C4-2B (cell line): ENCODE data around the gene CTNNA3.

Experiments used
- ZFX ChIP-seq: fragments of 450-650 bp; IDR thresholded peaks from 2 replicates; pipeline ENCODE4 v1.6.1; 2017
- TF ChIP-seq, protein P1 (sequence below): fragments of 450-650 bp; conservative IDR thresholded peaks from 2 replicates; pipeline ENCODE4 v1.5.1; 2017; ENCODE audit warnings: mild to moderate bottlenecking

DNA sequence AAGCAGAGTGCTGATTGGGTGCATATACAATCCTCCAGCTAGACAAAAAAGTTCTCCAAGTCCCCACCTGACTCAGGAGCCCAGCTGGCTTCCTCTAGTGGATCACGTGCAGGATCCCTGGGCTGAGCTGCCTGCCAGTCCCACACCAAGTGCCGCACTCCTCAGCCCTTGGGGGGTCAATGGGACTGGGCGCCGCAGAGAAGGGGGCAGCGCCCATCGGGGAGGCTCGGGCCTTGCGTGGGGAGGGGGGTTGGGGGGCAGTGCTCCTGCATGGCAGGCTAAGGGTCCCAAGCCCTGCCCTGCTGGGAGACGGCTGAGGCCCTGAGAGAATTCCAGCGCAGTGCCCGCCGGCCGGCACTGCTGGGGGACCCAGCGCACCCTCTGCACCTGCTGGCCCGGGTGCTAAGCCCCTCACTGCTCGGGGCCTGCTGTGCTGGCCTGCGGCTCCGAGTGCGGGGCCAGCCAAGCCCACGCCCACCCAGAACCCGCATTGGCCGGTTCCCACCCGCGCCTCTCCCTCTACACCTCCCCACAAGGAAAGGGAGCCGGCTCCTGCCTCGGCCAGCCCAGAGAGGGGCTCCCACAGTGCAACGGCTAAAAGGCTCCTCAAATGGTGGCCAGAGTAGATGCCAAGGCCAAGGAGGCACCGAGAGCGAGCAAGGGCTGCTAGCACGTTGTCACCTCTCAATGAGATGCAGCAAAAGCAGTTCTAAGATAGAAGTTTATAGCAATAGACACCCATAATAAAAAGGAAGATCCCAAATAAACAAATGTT, 1044.5 kb downstream of the CTNNA3 start:
- TF ChIP-seq, protein P1, sequence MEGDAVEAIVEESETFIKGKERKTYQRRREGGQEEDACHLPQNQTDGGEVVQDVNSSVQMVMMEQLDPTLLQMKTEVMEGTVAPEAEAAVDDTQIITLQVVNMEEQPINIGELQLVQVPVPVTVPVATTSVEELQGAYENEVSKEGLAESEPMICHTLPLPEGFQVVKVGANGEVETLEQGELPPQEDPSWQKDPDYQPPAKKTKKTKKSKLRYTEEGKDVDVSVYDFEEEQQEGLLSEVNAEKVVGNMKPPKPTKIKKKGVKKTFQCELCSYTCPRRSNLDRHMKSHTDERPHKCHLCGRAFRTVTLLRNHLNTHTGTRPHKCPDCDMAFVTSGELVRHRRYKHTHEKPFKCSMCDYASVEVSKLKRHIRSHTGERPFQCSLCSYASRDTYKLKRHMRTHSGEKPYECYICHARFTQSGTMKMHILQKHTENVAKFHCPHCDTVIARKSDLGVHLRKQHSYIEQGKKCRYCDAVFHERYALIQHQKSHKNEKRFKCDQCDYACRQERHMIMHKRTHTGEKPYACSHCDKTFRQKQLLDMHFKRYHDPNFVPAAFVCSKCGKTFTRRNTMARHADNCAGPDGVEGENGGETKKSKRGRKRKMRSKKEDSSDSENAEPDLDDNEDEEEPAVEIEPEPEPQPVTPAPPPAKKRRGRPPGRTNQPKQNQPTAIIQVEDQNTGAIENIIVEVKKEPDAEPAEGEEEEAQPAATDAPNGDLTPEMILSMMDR: no peak
- no peak for TF ChIP-seq ZFX
